Astrocyte (in vitro differentiated cells and primary cell): ENCODE data around the gene TRAF1.

Experiments
- CTCF ChIP-seq: IDR thresholded peaks from 2 replicates; pipeline ENCODE4 v1.5.1; 2011; ENCODE audit warnings: low read depth, mild to moderate bottlenecking, inconsistent platforms, low read length, moderate library complexity; ENCODE audit not compliant: insufficient read depth
- EZH2 ChIP-seq: IDR thresholded peaks from 2 replicates; pipeline ENCODE4 v1.6.1; 2012; ENCODE audit warnings: mild to moderate bottlenecking, low read length, inconsistent platforms; ENCODE audit not compliant: insufficient read depth

DNA sequence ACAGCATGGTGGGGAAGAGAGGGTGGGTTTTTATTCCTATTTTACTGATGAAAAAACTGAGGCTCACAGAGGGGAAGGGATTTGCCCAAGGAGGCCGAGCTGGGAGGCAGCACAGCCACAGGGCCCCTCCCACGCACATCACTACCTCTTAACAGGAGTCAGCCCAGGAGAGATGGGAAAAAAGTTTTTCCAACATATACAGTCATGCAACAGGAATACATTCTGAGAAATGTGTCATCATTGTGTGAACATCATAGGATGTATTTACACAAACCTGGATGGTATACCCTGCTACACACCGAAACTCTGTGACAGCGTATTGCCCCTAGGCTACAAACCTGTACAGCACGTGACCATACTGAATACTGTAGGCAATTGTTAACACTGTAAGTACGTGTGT, 11.6 kb downstream of the TRAF1 start:
- TF ChIP-seq CTCF (no peak), EZH2 (no peak)
